ENCODE measurements around the gene TMEM244.

DNA sequence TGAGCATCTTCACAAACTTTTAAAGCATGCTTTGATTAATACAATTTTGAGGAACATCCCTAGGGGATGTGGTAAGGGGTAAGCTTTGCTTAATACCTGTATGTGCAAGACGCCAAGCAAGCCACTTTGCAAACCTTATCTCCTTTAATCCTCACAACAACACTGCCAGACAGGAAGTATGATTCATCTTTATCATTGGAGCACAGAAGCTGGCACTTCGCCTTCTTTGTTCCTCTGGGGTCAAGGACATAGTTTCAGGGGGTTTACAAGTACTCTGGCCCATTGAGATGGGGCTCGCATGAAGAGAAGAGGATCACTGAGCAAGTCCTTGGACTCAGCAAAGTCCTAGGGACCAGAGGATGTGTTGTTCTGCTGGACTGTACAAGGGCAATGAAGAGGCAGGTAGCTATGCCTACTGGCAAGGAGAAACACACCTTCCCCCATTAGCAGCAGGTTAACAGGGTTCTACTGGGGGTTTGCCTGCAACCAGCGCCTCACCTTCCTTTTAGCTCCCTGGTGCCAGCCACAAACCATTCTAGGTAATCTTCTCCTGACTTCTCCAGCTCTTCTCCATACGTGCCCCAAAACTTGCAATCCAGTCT is 8.8 kb downstream of the TMEM244 start:
- TF ChIP-seq, protein P1, sequence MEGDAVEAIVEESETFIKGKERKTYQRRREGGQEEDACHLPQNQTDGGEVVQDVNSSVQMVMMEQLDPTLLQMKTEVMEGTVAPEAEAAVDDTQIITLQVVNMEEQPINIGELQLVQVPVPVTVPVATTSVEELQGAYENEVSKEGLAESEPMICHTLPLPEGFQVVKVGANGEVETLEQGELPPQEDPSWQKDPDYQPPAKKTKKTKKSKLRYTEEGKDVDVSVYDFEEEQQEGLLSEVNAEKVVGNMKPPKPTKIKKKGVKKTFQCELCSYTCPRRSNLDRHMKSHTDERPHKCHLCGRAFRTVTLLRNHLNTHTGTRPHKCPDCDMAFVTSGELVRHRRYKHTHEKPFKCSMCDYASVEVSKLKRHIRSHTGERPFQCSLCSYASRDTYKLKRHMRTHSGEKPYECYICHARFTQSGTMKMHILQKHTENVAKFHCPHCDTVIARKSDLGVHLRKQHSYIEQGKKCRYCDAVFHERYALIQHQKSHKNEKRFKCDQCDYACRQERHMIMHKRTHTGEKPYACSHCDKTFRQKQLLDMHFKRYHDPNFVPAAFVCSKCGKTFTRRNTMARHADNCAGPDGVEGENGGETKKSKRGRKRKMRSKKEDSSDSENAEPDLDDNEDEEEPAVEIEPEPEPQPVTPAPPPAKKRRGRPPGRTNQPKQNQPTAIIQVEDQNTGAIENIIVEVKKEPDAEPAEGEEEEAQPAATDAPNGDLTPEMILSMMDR (IDR thresholded peaks at IDR 0.05 in 8 of 11, conservative IDR thresholded peaks at IDR 0.05 in 3 of 11), result no peak
- TF ChIP-seq POLR2A (IDR thresholded peaks at IDR 0.05) (no peak), POLR2AphosphoS5 (IDR thresholded peaks at IDR 0.05) (no peak)
